MCF 10A (cell line): ENCODE results near the gene KIAA0513. TPM values are rescaled to one million over a fixed set of nuclear protein-coding genes. Genes with fewer than 3 reads are reported as not detected.

Source experiments
- BruUV-seq: library from RNA; stranded (reverse); fragments of 400-500 nt; replicated peaks from 2 replicates; lab custom pipeline; 2021; lab: Mats Ljungman, UMichigan
- CTCF ChIA-PET: fragments of 300-600 bp; sonication (Branson Sonifier 250); formaldehyde crosslinking; extraction: SDS; loops from one replicate; lab custom pipeline; 2021; ENCODE audit warnings: antibody characterized with exemption, inconsistent platforms; lab: Yijun Ruan, JAX
- POLR2A ChIA-PET: fragments of 300-600, 350-650 bp; sonication (Branson Sonifier 250); formaldehyde crosslinking; extraction: SDS; loops from one replicate; lab custom pipeline; 2020; ENCODE audit warnings: antibody characterized with exemption, inconsistent platforms; lab: Yijun Ruan, JAX
- DNase-seq: peaks from one replicate; pipeline ENCODE4 v3.0.0-alpha.2; 2018; ENCODE audit not compliant: unreplicated experiment
- H3K27ac Mint-ChIP-seq: one replicate; pipeline ENCODE4 v1.8.0; 2022; ENCODE audit warnings: mild to moderate bottlenecking, low read depth, mixed read lengths; ENCODE audit not compliant: unreplicated experiment
- H3K27me3 Mint-ChIP-seq: one replicate; pipeline ENCODE4 v1.8.0; 2022; ENCODE audit warnings: mixed read lengths; ENCODE audit not compliant: insufficient read depth, unreplicated experiment
- H3K36me3 Mint-ChIP-seq: one replicate; pipeline ENCODE4 v1.8.0; 2022; ENCODE audit warnings: mild to moderate bottlenecking, moderate library complexity, mixed read lengths; ENCODE audit not compliant: insufficient read depth, unreplicated experiment
- H3K4me1 Mint-ChIP-seq: one replicate; pipeline ENCODE4 v1.8.0; 2022; ENCODE audit warnings: mixed read lengths; ENCODE audit not compliant: insufficient read depth, unreplicated experiment
- H3K4me3 Mint-ChIP-seq: one replicate; pipeline ENCODE4 v1.8.0; 2022; ENCODE audit warnings: mild to moderate bottlenecking, moderate library complexity, mixed read lengths; ENCODE audit not compliant: unreplicated experiment
- H3K9me3 Mint-ChIP-seq: one replicate; pipeline ENCODE4 v1.8.0; 2022; ENCODE audit warnings: mixed read lengths; ENCODE audit not compliant: unreplicated experiment
- intact Hi-C: fragments of 100-400 bp; cut with micrococcal nuclease; formaldehyde crosslinking; loops from 2 replicates; pipeline ENCODE4 v1.14.1; 2022
- total RNA-seq: library from RNA; stranded (reverse); gene quantifications from 2 replicates; pipeline ENCODE4 v1.2.3, GENCODE V29; 2022
- TF ChIP-seq, protein P1 (sequence below): fragments of 200-600 bp; IDR thresholded peaks from one replicate; pipeline ENCODE4 v1.8.0; 2022; ENCODE audit warnings: antibody characterized with exemption, mild to moderate bottlenecking; ENCODE audit not compliant: unreplicated experiment

Gene KIAA0513
- total RNA-seq, 1 experiment from 2014 or later: 4.2 TPM

DNA sequence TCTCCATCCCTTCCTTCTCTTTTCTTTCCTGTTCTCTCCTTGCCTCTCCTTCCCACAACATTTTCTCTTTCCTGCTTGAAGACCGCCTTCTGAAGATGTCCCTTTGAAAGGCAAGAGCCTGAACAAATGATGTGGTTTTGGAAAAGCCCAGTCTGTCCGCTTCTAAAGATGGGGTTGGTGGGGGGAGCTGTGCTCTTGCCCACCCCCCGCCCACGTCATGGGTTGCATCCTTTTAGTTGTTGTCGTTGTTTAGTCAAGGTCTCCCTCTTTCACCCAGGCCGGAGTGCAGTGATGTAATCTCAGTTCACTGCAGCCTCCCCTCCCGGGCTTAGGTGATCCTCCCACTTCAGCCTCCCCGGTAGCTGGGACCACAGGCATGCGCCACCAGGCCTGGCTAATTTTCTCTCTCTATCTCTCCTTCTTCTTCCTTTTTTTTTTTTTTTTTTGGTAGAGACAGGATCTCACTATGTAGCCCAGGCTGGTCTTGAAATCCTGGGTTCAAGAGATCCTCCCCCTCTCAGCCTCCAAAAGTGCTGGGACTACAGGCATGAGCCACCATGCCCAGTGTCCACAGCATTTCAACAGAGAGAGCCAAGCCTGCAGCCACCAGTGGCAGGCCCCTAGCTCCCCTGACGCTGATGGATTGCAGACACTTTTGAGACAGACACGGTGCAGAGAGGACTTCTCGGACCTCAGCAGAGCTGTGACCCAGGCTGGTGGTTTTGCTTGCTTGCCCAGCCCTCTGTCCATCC lies 110.7 kb downstream of the KIAA0513 start:
- H3K9me3 Mint-ChIP-seq: no peaks in the 10 kb centered on the region
- TF ChIP-seq, protein P1, sequence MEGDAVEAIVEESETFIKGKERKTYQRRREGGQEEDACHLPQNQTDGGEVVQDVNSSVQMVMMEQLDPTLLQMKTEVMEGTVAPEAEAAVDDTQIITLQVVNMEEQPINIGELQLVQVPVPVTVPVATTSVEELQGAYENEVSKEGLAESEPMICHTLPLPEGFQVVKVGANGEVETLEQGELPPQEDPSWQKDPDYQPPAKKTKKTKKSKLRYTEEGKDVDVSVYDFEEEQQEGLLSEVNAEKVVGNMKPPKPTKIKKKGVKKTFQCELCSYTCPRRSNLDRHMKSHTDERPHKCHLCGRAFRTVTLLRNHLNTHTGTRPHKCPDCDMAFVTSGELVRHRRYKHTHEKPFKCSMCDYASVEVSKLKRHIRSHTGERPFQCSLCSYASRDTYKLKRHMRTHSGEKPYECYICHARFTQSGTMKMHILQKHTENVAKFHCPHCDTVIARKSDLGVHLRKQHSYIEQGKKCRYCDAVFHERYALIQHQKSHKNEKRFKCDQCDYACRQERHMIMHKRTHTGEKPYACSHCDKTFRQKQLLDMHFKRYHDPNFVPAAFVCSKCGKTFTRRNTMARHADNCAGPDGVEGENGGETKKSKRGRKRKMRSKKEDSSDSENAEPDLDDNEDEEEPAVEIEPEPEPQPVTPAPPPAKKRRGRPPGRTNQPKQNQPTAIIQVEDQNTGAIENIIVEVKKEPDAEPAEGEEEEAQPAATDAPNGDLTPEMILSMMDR: no peak
- ChIA-PET CTCF (interaction anchor here (0.6 kb wide), 3 partner anchors 13 to 473 kb away, joined by 4 read pairs; no protein-coding TSS in a partner anchor), POLR2A (no interaction called here)
- no peaks in the 10 kb centered on the region for H3K36me3 Mint-ChIP-seq
- intact Hi-C loops: no loop called here
- H3K4me3 Mint-ChIP-seq: peak overlapping the region; percentile 52
- BruUV-seq: no TSS peak
- H3K4me1 Mint-ChIP-seq: peaks cover 16% of the 10 kb centered on the region
- no peak overlapping the region for H3K27ac Mint-ChIP-seq
- no peak for DNase-seq
- H3K27me3 Mint-ChIP-seq: peaks cover 31% of the 10 kb centered on the region

DNA sequence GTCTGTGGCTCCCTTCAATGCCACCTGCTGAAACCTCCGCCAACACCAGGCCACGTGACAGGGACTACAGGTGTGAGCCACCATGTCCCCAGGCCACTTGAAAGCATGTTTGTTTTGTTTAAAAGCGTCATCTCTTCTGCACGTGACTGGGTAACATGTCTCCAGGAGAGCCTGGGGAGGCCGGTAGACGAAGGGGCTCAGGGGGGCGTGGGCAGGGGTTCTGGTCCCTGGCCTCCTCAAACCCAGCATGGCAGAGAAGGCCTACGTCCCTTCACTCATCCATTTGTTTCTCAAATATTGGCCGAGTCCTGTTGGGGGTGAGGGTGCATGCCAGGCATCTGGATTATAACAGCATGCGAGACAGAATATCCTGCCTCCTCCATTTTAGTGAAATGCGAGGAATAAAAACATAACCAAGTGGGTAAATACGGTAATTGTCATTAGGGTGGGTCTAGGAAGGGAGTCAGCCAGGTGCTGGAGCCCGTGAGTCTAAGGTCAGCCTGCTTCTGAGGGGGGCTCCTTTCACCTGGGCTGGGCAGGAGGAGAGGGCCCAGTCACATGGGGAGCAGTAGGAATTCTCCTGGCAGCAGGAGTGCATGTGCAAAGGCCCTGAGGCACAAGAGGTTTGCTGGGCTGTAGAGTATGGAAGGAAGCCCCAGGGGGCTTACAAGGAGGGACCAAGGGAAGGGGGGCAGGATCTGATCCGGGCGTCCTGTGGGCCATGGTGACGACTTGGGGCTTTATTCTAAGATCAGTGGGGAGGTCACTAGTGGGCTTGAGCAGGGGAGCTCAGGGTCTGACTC lies 111.4 kb downstream of the KIAA0513 start:
- Mint-ChIP-seq H3K4me1 (peaks cover 16% of the 10 kb centered on the region), H3K36me3 (no peaks in the 10 kb centered on the region), H3K27me3 (peaks cover 31% of the 10 kb centered on the region), H3K4me3 (no peak overlapping the region), H3K27ac (no peak overlapping the region), H3K9me3 (no peaks in the 10 kb centered on the region)
- TF ChIP-seq, protein P1: no peak
- intact Hi-C loops: no loop called here
- BruUV-seq: no TSS peak
- ChIA-PET POLR2A (no interaction called here), CTCF (interaction anchor here (0.6 to 1.0 kb wide), 3 partner anchors 13 to 472 kb away, joined by 3 to 4 read pairs (median 4); no protein-coding TSS in a partner anchor)
- no peak for DNase-seq

DNA sequence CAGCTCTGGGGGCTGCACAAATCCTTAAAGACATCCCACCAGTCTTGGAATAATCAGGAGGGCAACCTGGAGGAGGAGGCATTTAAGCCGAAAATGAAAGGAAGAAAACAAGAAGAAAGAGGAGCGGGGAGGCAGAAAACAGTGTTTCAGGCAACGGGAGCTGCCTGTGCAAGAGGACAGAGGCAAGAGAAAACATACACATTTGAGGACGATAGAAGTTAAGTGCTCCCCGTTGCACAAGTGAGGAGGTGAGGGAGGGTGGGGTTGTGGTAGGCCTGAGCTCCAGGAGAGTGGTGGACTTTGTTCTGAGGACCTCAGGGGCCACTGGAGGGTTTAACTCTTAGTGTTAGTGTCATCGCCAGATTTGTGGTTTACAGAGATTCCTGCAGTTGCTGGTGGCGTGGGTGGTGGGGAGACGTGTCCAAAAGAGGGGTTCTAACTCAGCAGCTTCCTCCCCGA lies 112.3 kb downstream of the KIAA0513 start:
- H3K36me3 Mint-ChIP-seq: no peaks in the 10 kb centered on the region
- H3K9me3 Mint-ChIP-seq: no peaks in the 10 kb centered on the region
- POLR2A ChIA-PET: interaction anchor here (0.6 to 1.1 kb wide), 2 partner anchors 10 to 283 kb away, joined by 3 to 6 read pairs; no protein-coding TSS in a partner anchor
- no TSS peak for BruUV-seq
- intact Hi-C loops: no loop called here
- peaks cover 16% of the 10 kb centered on the region for H3K4me1 Mint-ChIP-seq
- H3K27ac Mint-ChIP-seq: no peak overlapping the region
- DNase-seq: no peak
- H3K4me3 Mint-ChIP-seq: no peak overlapping the region
- TF ChIP-seq, protein P1: no peak
- CTCF ChIA-PET: interaction anchor here (0.5 to 1.0 kb wide), 5 partner anchors 12 to 240 kb away, joined by 3 to 4 read pairs (median 3); no protein-coding TSS in a partner anchor
- H3K27me3 Mint-ChIP-seq: peaks cover 31% of the 10 kb centered on the region
